HFFc6 (cell line): ENCODE measurements around the gene GPX3. TPM values are rescaled to one million over a fixed set of nuclear protein-coding genes. Genes with fewer than 3 reads are reported as not detected.

ENCODE experiments used
- DNase-seq: peaks from one replicate; pipeline ENCODE4 v3.0.0-alpha.2; 2018
- H3K27ac Mint-ChIP-seq: 2 replicates; pipeline ENCODE4 v1.8.0; 2020; ENCODE audit warnings: mild to moderate bottlenecking, mixed read lengths
- H3K27me3 Mint-ChIP-seq: 2 replicates; pipeline ENCODE4 v1.8.0; 2021; ENCODE audit warnings: mild to moderate bottlenecking, moderate library complexity, mixed read lengths; ENCODE audit not compliant: insufficient read depth
- H3K36me3 Mint-ChIP-seq: 2 replicates; pipeline ENCODE4 v1.8.0; 2021; ENCODE audit warnings: low read depth, mixed read lengths
- H3K4me1 Mint-ChIP-seq: 2 replicates; pipeline ENCODE4 v1.8.0; 2020; ENCODE audit warnings: low read depth, mixed read lengths
- H3K4me3 Mint-ChIP-seq: 2 replicates; pipeline ENCODE4 v1.8.0; 2020; ENCODE audit warnings: mild to moderate bottlenecking, moderate library complexity, mixed read lengths
- H3K9me3 Mint-ChIP-seq: 2 replicates; pipeline ENCODE4 v1.8.0; 2020; ENCODE audit warnings: mild to moderate bottlenecking, mixed read lengths
- total RNA-seq, 6 experiments: library from RNA; stranded (reverse); fragmentation: NEBNext Ultra II Directional; extraction: Animal tissue kit (Norgen Biotek cat#: 25700); gene quantifications; 2 replicates in 1 of 6; 3 replicates in 5 of 6; pipeline ENCODE4 v1.2.3, GENCODE V29; 2021
- TF ChIP-seq, protein P1 (sequence below): fragments of 200-600 bp; sonication (generic); IDR thresholded peaks from 2 replicates; pipeline ENCODE4 v1.5.0; 2021; ENCODE audit warnings: antibody characterized with exemption, mild to moderate bottlenecking

Gene GPX3
- total RNA-seq, 6 experiments from 2014 or later: 0.66 to 1.2 (median 0.77) TPM

DNA sequence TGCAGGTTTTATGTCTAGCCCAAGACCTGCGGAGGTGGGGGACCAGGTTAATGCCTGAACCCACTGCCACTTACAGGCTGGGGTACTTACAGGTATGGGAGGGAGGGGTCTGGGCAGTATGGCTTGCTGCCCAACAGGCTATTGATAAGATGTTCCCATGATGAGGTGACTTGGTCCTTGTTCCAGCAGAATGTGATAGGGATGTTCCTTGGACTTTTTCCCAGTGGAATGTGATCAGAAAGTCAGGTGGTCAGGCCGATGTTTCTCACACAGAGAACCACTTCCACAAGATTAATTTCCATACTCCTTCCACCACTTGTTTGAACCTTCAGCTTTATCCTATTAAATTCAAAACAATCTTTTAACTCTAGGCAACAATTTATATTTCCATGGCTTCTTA is 27.0 kb upstream of the GPX3 start:
- Mint-ChIP-seq H3K36me3 (peaks cover 5% of the 10 kb centered on the region; the same call in 1 of the 2 replicates), H3K27ac (no peak overlapping the region), H3K4me3 (no peak overlapping the region), H3K27me3 (peaks cover 3% of the 10 kb centered on the region), H3K9me3 (peaks cover 10% of the 10 kb centered on the region; the same call in 1 of the 2 replicates), H3K4me1 (no peaks in the 10 kb centered on the region)
- no peak for DNase-seq
- TF ChIP-seq, protein P1, sequence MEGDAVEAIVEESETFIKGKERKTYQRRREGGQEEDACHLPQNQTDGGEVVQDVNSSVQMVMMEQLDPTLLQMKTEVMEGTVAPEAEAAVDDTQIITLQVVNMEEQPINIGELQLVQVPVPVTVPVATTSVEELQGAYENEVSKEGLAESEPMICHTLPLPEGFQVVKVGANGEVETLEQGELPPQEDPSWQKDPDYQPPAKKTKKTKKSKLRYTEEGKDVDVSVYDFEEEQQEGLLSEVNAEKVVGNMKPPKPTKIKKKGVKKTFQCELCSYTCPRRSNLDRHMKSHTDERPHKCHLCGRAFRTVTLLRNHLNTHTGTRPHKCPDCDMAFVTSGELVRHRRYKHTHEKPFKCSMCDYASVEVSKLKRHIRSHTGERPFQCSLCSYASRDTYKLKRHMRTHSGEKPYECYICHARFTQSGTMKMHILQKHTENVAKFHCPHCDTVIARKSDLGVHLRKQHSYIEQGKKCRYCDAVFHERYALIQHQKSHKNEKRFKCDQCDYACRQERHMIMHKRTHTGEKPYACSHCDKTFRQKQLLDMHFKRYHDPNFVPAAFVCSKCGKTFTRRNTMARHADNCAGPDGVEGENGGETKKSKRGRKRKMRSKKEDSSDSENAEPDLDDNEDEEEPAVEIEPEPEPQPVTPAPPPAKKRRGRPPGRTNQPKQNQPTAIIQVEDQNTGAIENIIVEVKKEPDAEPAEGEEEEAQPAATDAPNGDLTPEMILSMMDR: no peak

DNA sequence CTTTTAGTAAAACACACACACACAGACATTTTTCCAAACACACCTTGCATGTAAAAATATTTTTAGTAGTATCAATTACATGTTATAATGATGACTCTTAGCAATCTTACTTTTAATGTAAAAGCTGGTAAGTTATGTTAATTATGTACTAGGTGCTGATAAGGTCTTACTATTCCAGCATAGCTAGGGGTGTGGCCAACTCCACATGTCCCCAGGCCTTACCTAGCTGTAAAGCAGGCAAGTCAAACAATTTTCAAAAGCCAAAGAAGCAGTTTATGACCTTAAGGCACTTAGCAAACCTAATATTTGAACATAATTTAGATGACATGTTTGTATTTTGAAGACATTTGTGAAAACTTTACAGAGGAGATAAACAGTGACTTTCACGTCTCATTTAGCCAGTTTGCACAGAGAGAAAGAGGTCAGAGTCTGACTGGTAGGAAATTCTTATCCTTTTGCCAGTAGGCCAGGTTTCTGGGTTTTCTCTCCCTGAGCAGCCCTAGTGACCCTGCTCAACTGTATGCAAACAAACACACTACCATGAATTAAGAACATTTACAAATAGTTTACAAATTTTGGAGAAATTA is 26.5 kb upstream of the GPX3 start:
- H3K9me3 Mint-ChIP-seq: peaks cover 10% of the 10 kb centered on the region; the same call in 1 of the 2 replicates
- H3K27me3 Mint-ChIP-seq: peaks cover 3% of the 10 kb centered on the region
- H3K36me3 Mint-ChIP-seq: peaks cover 5% of the 10 kb centered on the region; the same call in 1 of the 2 replicates
- DNase-seq: no peak
- TF ChIP-seq, protein P1: no peak
- no peak overlapping the region for H3K4me3 Mint-ChIP-seq
- H3K4me1 Mint-ChIP-seq: no peaks in the 10 kb centered on the region
- no peak overlapping the region for H3K27ac Mint-ChIP-seq

DNA sequence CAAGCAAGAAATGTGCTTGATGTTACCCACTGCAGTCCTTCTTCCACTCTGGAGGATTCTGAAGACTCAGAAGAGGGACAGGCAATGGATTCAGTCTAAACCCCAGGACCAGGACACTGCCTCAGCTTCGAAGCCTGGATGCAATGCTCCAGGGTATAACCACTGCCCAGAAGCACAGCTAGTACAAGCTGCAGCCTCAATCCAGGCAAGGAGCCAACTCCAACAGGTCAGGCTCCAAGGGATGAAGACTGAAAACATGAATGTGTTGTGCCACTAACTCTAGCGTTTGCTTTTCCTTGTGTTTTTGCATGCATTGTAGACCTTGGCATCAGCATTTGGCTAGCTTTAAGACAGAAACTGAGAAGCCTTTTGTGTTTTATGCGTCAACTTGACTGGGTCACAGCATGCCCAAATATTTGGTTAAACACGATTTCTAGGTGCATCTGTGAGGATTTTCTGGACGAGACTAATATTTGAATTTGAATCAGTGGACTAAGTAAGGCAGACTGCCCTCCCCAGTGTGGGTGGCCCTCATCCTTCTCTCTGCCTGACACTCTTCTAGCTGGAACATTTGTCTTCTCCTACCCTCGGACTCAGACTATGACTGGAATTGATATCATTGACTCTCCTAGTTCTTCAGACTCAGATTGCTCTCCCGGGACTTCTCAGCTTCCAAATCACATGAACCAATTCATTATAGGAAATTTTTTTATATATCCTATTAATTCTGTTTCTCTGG is 20.5 kb upstream of the GPX3 start:
- Mint-ChIP-seq H3K36me3 (no peaks in the 10 kb centered on the region), H3K27ac (no peak overlapping the region), H3K9me3 (peaks cover 6% of the 10 kb centered on the region; the same call in 1 of the 2 replicates), H3K27me3 (peaks cover 4% of the 10 kb centered on the region), H3K4me1 (no peaks in the 10 kb centered on the region), H3K4me3 (no peak overlapping the region)
- DNase-seq: no peak
- TF ChIP-seq, protein P1: no peak

DNA sequence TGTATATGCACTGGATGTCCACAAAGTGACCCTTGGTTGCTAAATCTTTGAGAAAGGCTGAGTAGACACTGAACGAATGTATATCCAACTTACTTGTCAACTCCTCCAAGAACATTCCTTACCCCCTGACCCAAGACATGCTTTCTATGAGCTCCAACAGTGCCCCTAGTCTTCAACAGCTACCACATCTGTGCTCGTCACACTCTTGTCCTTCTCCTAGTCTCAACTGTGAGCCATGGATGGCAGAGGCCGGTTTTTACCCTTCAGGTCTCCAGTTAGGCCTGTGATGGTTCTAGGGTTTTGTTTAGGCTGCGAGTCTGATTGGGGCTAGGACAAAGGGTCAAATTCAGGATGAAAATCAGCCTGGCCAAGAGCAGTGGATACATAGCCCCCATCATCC is 19.0 kb upstream of the GPX3 start:
- H3K36me3 Mint-ChIP-seq: no peaks in the 10 kb centered on the region
- TF ChIP-seq, protein P1: no peak
- H3K4me3 Mint-ChIP-seq: no peak overlapping the region
- no peak overlapping the region for H3K27ac Mint-ChIP-seq
- peaks cover 14% of the 10 kb centered on the region for H3K4me1 Mint-ChIP-seq
- peaks cover 2% of the 10 kb centered on the region for H3K27me3 Mint-ChIP-seq
- H3K9me3 Mint-ChIP-seq: peaks cover 6% of the 10 kb centered on the region; the same call in 1 of the 2 replicates
- no peak for DNase-seq

DNA sequence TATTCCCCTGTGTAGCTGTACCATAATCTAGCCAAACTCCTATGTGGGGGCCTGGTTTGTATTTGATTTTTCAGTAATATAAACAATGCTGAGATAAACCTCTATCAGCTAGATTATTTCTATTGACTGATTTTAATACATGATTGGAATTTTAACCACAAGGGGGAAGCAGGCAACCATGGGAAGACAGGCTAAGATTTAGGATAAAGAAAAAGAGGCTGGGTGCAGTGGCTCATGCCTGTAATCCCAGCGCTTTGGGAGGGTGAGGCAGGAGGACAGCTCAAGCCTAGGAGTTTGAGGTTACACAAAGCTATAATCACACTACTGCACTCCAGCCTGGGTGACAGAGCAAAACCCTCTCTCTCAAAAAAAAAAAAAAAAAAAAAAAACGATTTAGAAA is 18.1 kb upstream of the GPX3 start:
- Mint-ChIP-seq H3K4me1 (peaks cover 19% of the 10 kb centered on the region), H3K27ac (no peak overlapping the region), H3K9me3 (peaks cover 6% of the 10 kb centered on the region; the same call in 1 of the 2 replicates), H3K4me3 (no peak overlapping the region), H3K27me3 (peaks cover 2% of the 10 kb centered on the region), H3K36me3 (no peaks in the 10 kb centered on the region)
- DNase-seq: peak; percentile 58
- TF ChIP-seq, protein P1: peak; percentile 77
